LoVo (cell line): Measurements from ENCODE around the gene PON1.

Source experiments
- DNase-seq: peaks from one replicate; pipeline ENCODE4 v3.0.0-alpha.2; 2016; ENCODE audit warnings: low spot score

Gene PON1

DNA sequence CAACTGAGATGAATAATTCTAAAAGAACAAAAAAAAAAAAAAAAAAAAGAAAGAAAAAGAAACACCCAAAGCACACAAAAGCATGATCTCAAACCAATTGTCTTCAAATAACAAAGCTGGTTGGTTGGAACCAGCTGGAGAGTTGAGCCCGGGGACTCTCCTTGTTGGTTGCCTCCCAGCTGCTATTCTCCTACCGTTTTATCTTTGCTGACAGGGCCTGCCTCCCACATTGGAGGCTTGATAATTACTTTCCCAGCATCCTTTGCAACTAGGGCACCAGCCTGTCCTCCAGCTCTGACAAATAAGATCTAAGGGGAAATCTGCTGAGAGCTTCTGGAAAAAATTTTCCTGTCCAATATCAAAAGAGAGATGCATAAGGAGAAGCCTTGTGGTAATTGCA, 6.8 kb downstream of the PON1 start:
- no peak for DNase-seq

DNA sequence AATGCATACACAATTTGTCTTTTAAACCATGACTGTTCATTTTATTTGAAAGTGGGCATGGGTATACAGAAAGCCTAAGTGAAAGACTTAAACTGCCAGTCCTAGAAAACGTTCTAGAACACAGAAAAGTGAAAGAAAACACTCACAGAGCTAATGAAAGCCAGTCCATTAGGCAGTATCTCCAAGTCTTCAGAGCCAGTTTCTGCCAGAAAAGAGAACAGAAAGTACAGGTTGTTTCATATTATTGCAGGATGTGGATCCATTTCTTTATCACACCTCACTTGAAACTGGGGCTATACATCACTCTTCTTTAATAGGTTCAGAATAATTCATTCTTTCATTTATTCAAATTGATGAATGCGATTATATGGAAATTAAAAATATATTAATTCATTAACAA, 7.7 kb downstream of the PON1 start:
- DNase-seq, result no peak

DNA sequence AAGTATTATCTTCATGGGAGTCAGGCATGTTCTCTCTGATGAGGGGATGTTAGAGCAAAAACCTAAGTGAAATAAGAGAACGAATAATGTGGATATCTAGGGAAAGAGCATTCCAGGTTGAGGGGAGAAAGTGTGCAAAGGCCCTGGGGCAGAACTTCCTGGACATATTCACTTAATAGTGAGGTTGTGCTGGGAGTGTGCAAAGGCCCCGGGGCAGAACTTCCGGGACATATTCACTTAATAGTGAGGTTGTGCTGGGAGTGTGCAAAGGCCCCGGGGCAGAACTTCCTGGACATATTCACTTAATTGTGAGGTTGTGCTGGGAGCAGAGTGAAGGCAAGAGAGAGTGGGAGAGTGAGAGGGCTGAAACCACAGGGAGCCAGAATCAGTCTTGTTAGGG, 11.8 kb downstream of the PON1 start:
- DNase-seq, result no peak

DNA sequence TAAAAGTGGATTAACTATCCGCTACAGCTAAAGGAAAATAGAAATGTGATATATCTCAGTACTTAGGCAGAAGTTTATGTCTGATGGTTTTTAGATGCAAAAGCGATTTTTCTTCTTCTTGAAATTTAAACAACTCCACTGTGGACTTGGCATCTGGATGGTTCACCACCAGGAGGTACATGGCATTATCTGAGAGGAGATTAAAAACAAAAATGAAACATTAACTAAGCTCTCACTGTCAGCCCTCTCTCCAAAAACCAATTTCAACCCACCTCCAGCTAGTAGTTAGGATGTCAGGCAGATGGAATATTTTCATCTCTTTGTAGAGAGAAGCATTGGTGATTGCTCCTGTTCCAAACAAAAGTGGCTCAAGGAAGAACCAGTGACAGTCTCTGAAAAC, 12.9 kb downstream of the PON1 start:
- DNase-seq, result no peak

DNA sequence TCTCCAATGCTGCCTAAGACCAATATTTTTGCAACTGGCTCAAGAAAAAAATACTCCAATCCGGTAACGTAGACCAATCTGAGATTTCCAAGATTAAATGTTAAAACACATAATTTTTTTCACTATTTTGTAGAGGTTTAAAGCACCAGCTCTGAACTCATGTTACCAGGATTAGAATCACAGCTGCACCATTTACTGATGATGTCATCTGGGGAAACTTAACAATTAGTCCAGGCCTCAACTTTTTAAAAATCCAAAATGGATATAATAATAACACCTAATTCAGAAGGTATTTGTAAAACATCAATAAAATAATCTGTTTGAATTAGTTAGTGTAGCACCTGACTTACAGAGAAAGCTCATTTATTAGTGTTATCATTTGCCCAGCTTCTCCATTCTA, 14.4 kb downstream of the PON1 start:
- DNase-seq, result no peak

DNA sequence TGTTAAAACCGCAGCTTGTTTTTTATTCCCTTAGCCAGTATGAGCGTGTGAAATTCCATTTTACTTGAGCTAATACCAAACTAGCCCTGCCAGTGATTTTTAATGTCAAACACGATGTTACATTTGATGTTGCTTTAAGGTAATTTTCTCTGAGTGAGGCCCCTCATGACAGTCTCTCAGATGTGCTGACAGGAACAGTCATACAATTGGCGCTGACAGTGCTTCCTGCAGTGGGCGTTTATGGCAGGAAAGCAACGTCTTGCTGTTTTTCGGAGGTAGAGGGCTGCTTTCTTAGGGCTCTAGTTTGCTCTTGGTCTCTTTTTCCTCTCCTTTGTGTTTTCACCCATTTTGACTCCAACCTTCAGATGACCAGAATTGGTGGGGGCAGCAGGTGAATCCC, 19.3 kb downstream of the PON1 start:
- DNase-seq, result no peak

DNA sequence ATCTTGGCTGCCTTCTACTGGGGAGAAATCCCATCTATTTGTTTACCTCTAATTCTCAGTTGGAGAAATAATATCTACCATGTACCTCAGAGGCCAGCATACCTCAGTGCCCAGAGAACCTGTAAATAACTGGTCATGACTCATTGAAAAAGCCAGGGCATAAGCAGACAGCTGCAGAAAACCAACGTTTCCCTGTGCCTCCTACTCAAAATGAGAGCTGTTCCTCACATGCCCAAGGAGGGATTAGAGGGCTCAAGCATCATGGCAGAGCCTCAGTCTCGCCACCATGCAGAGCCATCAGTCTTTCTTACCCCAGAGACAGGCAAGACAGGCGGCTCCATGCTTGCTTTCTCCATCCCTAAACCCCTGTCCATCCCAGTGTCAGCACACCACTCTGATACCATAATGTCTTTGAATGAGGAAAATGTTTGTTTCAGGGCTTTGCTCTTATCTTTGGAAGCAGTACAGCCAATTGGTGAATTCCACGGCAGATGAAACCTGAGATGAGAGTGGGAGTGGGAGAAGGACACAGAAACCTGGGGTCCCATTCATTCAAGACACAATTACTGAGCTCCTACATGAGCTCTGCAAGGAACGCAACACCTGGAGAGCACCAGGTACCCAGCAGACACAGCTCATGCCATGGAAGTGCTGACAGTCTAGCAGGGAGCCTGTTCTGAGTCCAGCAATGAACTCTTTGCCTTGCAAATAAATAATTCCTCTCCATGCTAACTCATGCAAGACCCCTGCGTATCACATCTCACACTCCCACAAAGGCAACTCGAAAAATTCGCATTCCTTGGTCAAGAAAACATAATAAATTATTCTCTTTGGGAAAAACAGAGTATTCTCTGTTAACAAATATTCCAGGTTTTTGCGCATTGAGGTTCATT, 21.1 kb downstream of the PON1 start:
- DNase-seq, result no peak

DNA sequence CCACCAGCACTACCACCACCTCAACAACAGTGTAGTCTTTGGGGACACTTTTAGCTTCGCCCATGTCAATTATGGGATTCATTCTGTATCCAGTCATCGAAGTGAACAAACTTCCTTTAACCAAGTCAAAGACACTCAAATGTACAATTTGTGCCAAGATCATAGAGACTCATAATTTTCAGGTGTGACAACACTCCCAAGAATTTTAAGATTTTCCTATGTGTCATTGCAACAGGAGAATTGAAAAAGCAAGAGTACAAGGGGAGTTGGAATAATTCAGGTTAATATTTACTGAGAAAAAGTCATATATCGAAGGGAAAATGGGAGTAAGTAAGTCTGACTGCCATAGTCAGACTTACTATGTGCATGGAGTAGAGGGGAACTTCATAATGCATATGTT, 26.2 kb downstream of the PON1 start:
- no peak for DNase-seq

DNA sequence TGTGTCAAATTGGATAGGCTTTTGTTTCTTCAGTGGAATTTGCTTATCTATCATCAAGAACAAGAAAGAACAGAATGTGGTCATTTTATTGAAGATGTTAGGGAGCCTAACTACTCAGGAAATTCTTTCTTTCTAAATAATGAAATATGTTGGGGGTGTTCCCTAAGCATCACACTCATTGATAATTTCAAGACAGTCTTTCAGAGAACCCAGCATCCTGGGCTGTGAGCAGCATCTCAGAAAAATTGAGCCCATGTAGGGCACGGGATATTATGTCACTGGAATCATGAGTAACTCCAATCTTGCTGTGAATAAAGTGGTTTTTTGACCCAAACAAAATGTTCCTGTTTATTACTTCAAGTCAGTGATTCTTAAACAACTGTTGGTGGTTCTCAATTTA, 27.3 kb downstream of the PON1 start:
- DNase-seq, result no peak

DNA sequence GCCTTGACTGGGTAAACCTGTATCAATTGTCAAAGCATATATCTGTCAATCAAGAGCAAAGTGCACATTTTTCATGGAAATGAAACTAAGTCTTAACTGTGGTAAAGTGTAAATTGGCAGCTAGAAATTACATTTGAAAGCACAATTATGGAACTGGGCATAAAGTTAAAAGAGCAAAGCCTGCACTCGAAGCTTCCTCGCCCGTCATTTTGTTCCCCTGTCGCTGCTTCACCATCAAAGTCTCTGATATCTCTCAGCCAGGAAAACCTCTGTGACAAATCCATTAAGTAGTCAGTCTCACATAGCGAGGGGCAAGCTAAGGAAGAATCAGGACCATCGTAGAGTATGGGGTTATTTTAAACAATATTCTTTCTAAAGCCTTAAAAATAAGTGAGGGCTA, 27.9 kb downstream of the PON1 start:
- no peak for DNase-seq

DNA sequence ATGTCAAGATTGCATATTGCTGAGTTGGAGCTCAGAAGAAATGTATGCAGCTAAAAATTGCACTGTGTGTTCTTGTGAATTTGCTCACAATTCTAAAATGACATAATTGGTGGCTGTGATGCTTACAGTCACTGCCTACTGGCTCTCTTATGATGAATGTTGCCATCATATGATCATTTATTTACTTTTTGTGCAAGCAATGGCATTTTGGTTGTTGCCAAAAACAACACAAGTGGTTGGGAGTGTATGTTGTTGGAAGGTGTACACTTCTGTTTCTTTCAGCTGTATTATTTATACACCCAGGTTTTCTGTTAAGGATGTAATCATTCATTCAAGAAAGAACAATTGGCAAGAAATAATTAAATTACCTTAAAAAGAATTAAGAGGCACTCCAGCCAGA, 28.9 kb downstream of the PON1 start:
- no peak for DNase-seq

DNA sequence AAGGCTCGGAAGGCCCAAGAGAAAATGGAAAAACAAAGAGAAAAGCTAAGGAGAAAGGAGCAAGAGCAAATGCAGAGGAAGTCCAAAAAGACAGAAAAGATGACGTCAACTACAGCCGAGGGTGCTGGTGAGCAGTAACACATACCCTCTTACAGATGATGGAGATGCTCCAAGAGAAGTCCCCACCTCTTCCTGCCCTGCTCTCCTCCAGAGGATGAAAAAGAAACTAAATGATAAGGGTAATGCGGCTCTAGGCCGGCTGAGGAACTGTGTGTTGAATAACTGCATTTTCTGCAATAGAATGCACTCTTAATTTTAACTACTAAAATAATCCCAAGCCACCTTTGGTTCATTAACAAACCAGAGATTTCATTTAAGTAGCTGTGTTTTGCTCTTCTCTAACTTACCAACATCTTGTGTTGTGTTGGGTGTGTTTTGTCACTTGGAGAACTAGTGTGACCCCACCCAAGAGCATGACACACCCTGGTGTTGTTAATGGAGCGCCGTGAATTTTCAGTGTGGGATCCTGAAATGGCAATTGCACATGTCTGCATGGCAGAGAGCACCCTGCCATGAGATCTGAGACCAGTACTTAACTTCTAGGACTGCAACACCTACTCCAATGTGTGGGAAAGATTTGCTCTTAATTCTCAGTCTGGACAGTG, 34.0 kb downstream of the PON1 start:
- no peak for DNase-seq

DNA sequence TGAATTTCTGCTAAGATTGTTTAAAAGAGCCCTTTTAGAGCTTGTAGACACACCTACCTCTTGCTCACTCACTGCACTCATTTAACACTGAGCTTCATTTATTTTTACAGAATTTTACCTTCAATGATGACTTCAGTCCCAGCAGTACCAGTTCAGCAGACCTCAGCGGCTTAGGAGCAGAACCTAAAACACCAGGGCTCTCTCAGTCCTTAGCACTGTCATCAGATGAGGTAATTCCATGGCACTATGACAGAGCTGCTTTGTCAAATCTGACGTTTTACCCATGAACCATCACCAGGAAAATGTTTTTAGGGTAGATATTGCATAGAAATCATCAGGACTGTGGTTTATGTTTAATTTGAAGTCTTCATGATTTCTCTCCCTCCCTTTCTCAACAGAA, 38.2 kb downstream of the PON1 start:
- no peak for DNase-seq

DNA sequence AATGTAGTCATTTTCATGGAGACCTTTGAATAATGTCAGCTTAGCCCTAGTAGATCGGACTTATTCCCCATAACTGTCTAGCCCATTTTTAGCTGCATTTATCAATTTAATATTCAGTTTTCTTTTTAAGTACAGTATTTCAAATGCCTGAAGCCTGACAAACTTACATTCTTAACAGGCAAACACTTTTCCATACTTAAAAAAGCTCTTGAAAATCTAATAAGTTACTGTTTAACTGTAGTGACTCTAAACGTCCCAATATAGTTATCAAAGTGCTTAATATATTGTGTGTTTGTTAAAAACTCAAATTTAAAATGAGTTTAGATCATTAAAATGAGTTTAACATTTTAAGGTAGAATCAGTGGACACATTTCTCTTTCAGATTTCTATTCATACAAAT, 44.9 kb downstream of the PON1 start:
- DNase-seq, result no peak

DNA sequence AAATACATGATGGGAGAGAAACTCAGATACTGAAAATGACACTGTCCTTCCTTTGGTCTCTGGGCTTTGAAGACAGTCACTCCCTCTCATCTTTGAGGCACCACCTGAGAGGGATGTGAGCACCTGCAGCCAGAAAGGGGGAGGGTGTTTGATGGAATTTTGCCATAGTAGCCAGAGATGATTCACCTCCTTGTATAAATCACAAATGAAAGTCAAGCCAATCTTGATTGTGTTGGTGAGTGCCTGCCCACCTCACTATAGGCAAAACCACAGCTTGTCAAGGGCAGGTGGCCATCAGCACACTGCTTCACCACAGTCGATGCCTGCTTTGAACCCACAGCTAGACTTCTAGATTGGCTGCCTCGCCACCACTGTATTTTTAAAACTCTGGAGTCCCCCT, 48.2 kb downstream of the PON1 start:
- DNase-seq, result peak; percentile 14

DNA sequence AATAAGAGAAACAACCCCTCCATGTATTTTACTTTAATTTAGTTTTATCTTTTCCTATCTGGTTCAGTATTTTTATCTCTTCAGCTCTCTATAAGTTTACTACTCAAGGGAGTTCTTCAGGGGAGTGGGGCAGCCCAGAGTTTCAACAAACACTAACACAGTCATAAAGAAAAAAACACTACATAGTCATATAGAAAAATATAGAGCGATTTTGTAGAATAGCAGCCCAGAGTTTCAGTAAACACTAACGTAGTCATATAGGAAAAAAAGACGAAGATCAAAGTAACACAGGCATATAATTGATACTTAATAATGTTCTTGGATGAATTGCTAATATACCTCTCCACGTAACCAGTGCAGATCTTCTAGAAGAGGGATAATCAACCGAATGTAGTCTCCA, 54.7 kb downstream of the PON1 start:
- no peak for DNase-seq

DNA sequence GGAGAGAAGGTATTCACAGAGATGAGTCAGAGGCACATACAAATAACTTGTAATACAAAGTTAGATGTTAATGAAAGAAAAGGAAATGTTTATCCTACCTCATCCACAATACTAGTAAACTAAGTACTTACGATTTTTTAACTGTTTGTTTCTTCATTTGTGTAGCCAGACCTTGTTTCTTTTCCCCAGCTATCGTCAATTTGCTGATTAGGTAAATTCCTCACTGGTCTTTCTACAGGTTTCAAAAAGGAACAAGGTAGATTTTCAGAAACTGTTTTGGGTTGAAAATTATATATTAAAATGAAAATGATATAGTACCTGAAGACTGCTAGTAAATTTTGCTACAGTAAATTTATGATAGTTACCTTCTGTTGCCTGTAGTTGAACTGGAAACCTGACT, 56.6 kb downstream of the PON1 start:
- DNase-seq, result no peak

DNA sequence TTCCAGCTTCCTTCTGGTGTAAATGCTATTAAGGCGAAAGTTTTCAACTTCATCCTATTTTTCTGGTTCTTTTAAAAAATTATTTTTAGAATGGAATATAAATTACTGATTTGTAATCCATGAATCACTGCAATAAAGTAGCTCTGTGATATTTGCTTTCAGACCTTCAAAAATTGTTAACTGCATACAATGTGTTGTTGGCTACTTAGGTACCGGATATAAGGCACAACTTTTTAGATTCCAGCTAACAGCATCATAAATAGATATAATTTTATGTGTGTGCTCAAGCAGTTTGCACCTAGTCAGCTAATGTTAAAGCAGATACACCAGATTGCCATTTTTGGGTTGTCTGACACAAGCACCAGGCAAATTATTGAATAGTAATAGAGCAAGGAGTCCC, 58.7 kb downstream of the PON1 start:
- DNase-seq, result no peak

DNA sequence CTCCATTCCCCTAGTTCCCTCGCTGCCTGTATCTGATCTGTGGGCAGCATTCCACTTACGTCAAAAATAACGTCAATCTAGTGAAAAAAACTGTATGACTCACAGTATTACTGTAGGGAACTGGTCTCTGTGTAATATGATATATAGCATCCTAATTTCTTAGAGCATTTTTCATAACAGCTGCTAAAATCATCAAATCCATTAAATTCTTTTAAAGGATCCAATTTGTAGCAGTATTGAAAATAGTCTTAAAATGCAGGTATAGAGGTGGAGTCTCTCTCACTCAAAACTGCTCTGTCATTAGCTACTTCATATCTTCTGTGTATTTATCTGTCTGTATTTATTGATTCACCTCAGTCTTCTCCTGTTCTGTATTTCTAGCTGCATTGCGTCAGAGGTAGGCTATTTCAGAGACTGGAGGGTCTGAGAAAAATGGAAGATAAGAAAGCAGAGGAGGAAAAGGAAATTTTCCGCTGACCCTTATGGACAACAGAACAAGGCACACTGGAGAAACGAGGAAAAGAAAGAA, 59.9 kb downstream of the PON1 start:
- DNase-seq, result no peak

DNA sequence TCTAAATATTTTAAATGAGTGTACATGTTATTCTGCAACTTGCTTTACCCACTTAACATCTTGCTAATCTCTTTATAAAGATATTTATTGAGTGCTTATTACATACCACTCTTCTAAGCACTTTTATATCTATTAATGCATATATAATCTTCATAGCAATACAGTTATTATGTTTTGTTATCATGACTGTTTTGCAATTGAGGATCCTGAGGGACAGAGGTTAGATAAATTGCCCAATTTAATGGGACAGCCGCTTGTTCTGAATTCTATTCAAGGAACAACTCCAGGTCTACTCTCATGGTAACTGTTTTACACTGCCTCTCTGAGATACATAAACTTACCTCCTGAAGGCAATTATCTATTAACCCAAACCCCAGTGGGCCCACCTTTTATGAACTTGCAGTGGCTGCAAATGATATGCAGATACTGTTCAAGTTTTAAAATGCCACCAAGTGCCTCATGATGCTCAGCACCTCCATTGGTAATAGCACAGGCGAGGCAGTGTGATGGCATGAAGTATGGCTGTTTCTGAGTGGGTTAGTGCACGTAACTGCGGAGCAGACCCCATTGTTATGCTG, 60.5 kb downstream of the PON1 start:
- DNase-seq, result no peak

DNA sequence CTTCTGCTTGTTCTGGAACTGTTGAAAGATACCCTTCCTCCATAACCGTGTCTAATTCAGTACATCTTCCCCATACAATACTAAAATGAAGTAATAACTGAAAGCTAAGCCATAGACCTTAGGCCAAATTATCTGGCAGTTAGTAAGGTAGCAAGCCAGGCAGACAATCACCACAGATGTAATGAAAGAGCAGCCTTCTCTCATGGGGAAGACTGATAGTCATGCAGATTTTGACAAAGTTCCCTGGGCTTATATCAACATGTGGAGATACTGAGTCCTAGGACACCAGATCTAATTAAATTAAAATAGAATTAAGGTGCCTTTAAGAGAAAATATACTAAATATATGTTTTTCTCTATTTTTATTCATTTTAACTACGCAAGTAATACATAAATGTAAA, 61.5 kb downstream of the PON1 start:
- DNase-seq, result no peak

DNA sequence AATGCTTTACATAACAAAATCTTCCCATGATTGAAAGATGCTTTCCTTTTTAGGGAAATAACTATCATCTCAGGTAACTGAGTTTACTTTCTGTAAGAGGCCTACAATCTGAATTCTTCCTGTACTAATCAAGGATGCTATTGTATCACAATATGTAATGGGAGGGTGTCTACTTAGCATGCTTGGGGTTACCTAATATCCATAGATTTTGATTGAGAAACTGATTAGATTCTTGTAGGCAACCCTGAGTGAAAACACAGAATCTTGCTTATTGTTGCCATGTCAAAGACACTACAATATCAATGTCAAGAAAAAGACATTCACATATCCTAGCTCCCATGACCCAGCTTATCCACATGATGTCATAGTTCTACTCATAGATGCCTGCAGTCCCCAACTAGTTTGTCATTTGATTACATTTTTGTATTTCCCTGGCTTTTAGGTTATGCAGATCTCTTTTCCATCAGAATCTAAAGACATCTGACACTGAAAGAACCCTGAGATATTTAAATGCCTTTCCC, 62.4 kb downstream of the PON1 start:
- DNase-seq, result no peak

DNA sequence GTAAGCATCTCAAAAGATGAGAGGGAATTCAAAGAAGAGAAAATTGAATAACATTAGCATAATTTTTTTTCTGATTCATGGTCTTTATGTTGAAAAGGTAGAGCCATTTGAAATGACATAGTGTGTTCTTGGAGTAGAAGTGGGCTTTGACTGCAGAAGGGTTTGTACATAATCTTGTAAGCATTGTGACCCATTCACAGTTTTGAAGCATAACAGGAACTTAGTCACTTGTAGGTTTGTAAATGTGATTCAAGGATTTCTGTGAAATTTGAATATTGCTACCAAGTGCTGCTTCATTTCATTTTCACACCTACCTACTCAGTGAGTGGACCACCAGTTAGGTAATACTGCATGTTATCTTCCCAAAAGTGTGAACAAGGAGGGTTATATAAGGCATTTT, 68.6 kb downstream of the PON1 start:
- no peak for DNase-seq
